ENCODE results near the gene TTLL11.

DNA sequence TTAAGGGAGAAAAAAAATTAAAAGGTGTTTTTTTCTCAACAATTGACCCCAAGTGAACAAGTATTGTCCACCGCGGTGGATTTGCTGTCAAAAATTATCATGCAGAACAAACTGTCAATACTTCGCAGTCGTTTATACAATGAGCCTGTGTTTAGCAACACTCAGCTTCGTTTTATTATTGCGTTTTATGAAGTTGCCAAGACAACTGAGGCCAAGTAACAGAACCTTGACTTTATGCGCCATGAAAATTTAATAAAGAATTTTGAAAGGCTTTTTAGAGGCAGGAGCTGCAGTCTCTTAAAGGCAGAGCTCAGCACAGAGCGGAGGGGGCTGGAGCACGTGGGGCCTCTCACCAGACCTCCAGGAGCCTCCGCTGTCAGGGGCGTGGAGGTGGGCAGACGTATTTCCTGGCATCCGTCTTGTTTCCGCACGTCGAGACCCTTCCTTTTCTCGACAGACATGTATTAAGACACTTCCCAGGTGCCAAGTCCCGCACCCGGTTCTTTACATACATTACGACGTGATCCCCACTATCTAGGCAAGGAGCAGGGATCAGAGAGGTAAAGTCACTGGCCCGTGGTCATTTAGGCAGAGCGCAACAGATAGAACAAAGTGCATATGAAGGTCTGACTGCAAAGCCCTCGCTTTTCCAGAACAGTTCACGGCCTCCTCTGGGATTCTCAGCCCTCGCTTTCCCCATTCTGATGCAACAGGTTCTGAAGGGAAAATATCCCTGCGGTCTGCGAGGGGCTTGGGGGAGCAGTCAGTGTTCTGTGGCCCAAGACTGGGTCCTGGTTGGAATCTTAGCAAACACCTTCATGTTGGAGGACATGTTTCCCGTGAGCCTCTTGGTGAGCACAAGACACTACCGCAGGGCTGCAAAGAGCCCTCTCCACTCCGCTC is 277.3 kb downstream of the TTLL11 start:
- TF ChIP-seq, protein P1, sequence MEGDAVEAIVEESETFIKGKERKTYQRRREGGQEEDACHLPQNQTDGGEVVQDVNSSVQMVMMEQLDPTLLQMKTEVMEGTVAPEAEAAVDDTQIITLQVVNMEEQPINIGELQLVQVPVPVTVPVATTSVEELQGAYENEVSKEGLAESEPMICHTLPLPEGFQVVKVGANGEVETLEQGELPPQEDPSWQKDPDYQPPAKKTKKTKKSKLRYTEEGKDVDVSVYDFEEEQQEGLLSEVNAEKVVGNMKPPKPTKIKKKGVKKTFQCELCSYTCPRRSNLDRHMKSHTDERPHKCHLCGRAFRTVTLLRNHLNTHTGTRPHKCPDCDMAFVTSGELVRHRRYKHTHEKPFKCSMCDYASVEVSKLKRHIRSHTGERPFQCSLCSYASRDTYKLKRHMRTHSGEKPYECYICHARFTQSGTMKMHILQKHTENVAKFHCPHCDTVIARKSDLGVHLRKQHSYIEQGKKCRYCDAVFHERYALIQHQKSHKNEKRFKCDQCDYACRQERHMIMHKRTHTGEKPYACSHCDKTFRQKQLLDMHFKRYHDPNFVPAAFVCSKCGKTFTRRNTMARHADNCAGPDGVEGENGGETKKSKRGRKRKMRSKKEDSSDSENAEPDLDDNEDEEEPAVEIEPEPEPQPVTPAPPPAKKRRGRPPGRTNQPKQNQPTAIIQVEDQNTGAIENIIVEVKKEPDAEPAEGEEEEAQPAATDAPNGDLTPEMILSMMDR (IDR thresholded peaks at IDR 0.05): no peak
- TF ChIP-seq EP300 (IDR thresholded peaks at IDR 0.05): no peak
- no peak for TF ChIP-seq POLR2A (IDR thresholded peaks at IDR 0.05; ENCODE audit: low read depth)

Measured in esophagus muscularis mucosa (tissue), 4 donors.